ENCODE results near the gene ANKRD34C. TPM values are rescaled to one million over a fixed set of nuclear protein-coding genes. Genes with fewer than 3 reads are reported as not detected.

Gene ANKRD34C
- total RNA-seq, 1 experiment from 2014 or later = not detected

- ChIA-PET POLR2A (no interaction called here), CTCF (no interaction called here)
- ATAC-seq (no peak), DNase-seq (ENCODE audit: low spot score) (no peak)
- H3K36me3 Mint-ChIP-seq = no peaks in the 10 kb centered on the region
- no peak overlapping the region for H3K4me3 Mint-ChIP-seq
- H3K27ac Mint-ChIP-seq = no peak overlapping the region
- TF ChIP-seq OVOL2 (CRISPR knock-in tag; IDR thresholded peaks at IDR 0.05; ENCODE audit: borderline replicate concordance) (no peak), NR2C2 (CRISPR knock-in tag; IDR thresholded peaks at IDR 0.05) (no peak), ZNF416 (CRISPR knock-in tag; IDR thresholded peaks at IDR 0.05) (no peak), ZNF512 (CRISPR knock-in tag; IDR thresholded peaks at IDR 0.05; ENCODE audit: borderline replicate concordance) (no peak), CDX4 (CRISPR knock-in tag; IDR thresholded peaks at IDR 0.05; ENCODE audit: borderline replicate concordance) (no peak), IRF2 (CRISPR knock-in tag; IDR thresholded peaks at IDR 0.05; ENCODE audit: borderline replicate concordance, low read depth) (no peak), ESRRA (CRISPR knock-in tag; IDR thresholded peaks at IDR 0.05; ENCODE audit: borderline replicate concordance) (no peak), ZBTB43 (CRISPR knock-in tag; IDR thresholded peaks at IDR 0.05) (no peak), TEAD1 (CRISPR knock-in tag; IDR thresholded peaks at IDR 0.05) (no peak), PRDM15 (CRISPR knock-in tag; IDR thresholded peaks at IDR 0.05) (no peak), ATF2 (CRISPR knock-in tag; IDR thresholded peaks at IDR 0.05; ENCODE audit: borderline replicate concordance, low read depth) (no peak), SP1 (CRISPR knock-in tag; conservative IDR thresholded peaks at IDR 0.05) (no peak), ZNF396 (CRISPR knock-in tag; IDR thresholded peaks at IDR 0.05; ENCODE audit: borderline replicate concordance) (no peak), IRF1 (CRISPR knock-in tag; IDR thresholded peaks at IDR 0.05) (no peak), E2F5 (CRISPR knock-in tag; IDR thresholded peaks at IDR 0.05) (no peak)
- peaks cover 24% of the 10 kb centered on the region for H3K4me1 Mint-ChIP-seq
- H3K27me3 Mint-ChIP-seq (ENCODE audit: low read depth) = peaks cover 3% of the 10 kb centered on the region
- H3K9me3 Mint-ChIP-seq = peaks cover 3% of the 10 kb centered on the region; the same call in 1 of the 2 replicates
These were observed 42.5 kb upstream of the ANKRD34C start for GRCh38 chr15:79240036-79240435.

- Mint-ChIP-seq H3K4me1 (peaks cover 15% of the 10 kb centered on the region), H3K4me3 (no peak overlapping the region), H3K27ac (no peak overlapping the region), H3K9me3 (peaks cover 3% of the 10 kb centered on the region; the same call in 1 of the 2 replicates), H3K36me3 (no peaks in the 10 kb centered on the region), H3K27me3 (ENCODE audit: low read depth) (no peaks in the 10 kb centered on the region; the same call in 1 of the 2 replicates)
- ATAC-seq (no peak), DNase-seq (ENCODE audit: low spot score) (no peak)
- ChIA-PET POLR2A (no interaction called here), CTCF (no interaction called here)
- TF ChIP-seq MXD4 (CRISPR knock-in tag; IDR thresholded peaks at IDR 0.05; ENCODE audit: borderline replicate concordance) (no peak), ZNF671 (CRISPR knock-in tag; IDR thresholded peaks at IDR 0.05) (no peak), ZNF317 (CRISPR knock-in tag; IDR thresholded peaks at IDR 0.05; ENCODE audit: borderline replicate concordance, low read depth) (no peak), ZSCAN18 (CRISPR knock-in tag; IDR thresholded peaks at IDR 0.05) (no peak), NFE2L1 (CRISPR knock-in tag; IDR thresholded peaks at IDR 0.05) (no peak), CBFB (CRISPR knock-in tag; IDR thresholded peaks at IDR 0.05; ENCODE audit: low read depth) (no peak), ZNF423 (CRISPR knock-in tag; IDR thresholded peaks at IDR 0.05) (no peak)
These were observed 38.8 kb upstream of the ANKRD34C start for GRCh38 chr15:79243723-79244122.

Measured in WTC11 (cell line).